IMR-90 (cell line): ENCODE measurements around the gene FBXL20.
"Not testable (repeated sequence)": the region's sequence is repeated elsewhere in the genome, so short reads cannot be mapped to it uniquely, and the experiment has no call there.

Experiments used
- BHLHE40 ChIP-seq: fragments of 150-350 bp; IDR thresholded peaks from 2 replicates; pipeline ENCODE4 v1.6.1; 2016; ENCODE audit warnings: mild to moderate bottlenecking, low read depth, low read length
- CHD1 ChIP-seq: IDR thresholded peaks from 2 replicates; pipeline ENCODE4 v1.6.1; 2012; ENCODE audit warnings: low read depth, low read length, improper control_type of control experiment
- CTCF ChIP-seq: conservative IDR thresholded peaks from 2 replicates; pipeline ENCODE4 v1.5.1; 2012; ENCODE audit warnings: mild to moderate bottlenecking, low read depth, low read length, improper control_type of control experiment
- FOS ChIP-seq: fragments of 150-350 bp; IDR thresholded peaks from 2 replicates; pipeline ENCODE4 v1.6.1; 2016; ENCODE audit warnings: low read depth, low read length
- MXI1 ChIP-seq: IDR thresholded peaks from 2 replicates; pipeline ENCODE4 v1.6.1; 2012; ENCODE audit warnings: low read depth, mild to moderate bottlenecking, low read length, moderate library complexity, borderline replicate concordance
- POLR2A ChIP-seq: IDR thresholded peaks from 2 replicates; pipeline ENCODE4 v1.6.1; 2012; ENCODE audit warnings: mild to moderate bottlenecking, low read depth, low read length
- RAD21 ChIP-seq: IDR thresholded peaks from 2 replicates; pipeline ENCODE4 v1.6.1; 2012; ENCODE audit warnings: low read length, improper control_type of control experiment

- not testable (repeated sequence) for TF ChIP-seq POLR2A, CTCF, RAD21, FOS, MXI1, BHLHE40, CHD1
These were observed 123.2 kb downstream of the FBXL20 start for GRCh38 chr17:39278246-39278645.
